Prostate gland (tissue), 2 donors: ENCODE results near the gene SRBD1.

Experiments used
- POLR2A ChIP-seq: fragments of 450-650 bp; IDR thresholded peaks from one replicate; pipeline ENCODE4 v1.6.1; 2016; ENCODE audit warnings: antibody characterized with exemption, mild to moderate bottlenecking
- TF ChIP-seq, protein P1 (sequence below), 4 experiments: fragments of 200-600 bp in 2 of 4; fragments of 450-650 bp in 2 of 4; sonication (generic) in 2 of 4; IDR thresholded peaks; 1 replicate in 3 of 4; 2 replicates in 1 of 4; pipeline ENCODE4 v1.5.1; 2016 to 2019; ENCODE audit warnings: antibody characterized with exemption in 4 of 4, mild to moderate bottlenecking in 2 of 4, moderate library complexity in 2 of 4

DNA sequence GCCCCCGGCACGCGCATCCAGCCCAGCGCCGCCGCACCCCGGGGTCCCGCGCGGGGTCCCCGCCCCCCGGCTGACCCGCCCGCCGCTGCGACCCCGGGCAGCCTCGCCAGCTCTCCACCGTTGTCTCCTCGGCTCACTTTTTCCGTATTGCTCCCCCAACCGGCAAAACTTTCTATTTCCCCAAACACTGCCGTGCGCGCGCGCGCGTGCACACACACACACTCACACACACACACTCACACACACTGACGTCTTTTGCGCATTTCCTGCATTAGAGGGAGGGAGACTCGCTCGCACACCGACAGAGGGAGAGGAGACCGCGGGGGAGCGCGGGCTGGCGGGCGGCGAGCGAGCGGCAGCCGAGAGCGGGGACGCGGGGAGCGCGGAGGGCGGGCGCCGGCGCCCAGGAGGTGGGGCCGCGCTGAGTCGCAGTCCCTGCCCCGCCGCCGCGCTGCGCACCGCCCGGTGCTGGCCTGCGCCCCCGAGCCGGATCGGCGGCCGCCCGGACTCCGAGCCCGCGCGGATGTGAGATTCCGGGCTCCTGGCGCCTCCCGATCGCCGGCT lies 39.9 kb upstream of the SRBD1 start:
- TF ChIP-seq, protein P1, sequence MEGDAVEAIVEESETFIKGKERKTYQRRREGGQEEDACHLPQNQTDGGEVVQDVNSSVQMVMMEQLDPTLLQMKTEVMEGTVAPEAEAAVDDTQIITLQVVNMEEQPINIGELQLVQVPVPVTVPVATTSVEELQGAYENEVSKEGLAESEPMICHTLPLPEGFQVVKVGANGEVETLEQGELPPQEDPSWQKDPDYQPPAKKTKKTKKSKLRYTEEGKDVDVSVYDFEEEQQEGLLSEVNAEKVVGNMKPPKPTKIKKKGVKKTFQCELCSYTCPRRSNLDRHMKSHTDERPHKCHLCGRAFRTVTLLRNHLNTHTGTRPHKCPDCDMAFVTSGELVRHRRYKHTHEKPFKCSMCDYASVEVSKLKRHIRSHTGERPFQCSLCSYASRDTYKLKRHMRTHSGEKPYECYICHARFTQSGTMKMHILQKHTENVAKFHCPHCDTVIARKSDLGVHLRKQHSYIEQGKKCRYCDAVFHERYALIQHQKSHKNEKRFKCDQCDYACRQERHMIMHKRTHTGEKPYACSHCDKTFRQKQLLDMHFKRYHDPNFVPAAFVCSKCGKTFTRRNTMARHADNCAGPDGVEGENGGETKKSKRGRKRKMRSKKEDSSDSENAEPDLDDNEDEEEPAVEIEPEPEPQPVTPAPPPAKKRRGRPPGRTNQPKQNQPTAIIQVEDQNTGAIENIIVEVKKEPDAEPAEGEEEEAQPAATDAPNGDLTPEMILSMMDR (IDR thresholded peaks at IDR 0.05), result peak in 3 of 4 experiments; percentile 22 to 73 (median 55)
- peak; percentile 91 for TF ChIP-seq POLR2A
